GM18520 (cell line): Measurements from ENCODE around the gene SHISA7.
"Not testable (repeated sequence)": the region's sequence is repeated elsewhere in the genome, so short reads cannot be mapped to it uniquely, and the experiment has no call there.

ENCODE experiments used
- ATAC-seq: cut with Tn5 transposase; IDR thresholded peaks from one replicate; pipeline ENCODE4 v1.9.1; 2021; ENCODE audit not compliant: unreplicated experiment

Gene SHISA7

DNA sequence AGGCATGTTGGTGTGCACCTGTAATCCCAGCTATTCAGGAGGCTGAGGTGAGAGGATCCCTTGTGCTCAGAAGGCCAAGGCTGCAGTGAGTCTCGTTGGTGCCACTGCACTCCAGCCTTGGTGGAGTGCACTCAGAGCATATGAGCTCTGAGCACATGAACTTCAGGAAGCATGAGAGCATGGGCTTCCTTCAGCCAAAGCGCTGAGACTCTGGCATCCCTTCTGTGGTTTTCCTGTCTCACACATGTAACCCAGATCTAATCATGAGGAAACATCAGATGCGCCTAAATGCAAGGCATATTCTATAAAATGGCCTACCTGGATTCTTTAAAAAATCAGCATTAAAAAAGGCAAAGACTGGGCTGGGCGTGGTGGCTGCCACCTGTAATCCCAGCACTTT lies 21.8 kb downstream of the SHISA7 start:
- not testable (repeated sequence) for ATAC-seq

DNA sequence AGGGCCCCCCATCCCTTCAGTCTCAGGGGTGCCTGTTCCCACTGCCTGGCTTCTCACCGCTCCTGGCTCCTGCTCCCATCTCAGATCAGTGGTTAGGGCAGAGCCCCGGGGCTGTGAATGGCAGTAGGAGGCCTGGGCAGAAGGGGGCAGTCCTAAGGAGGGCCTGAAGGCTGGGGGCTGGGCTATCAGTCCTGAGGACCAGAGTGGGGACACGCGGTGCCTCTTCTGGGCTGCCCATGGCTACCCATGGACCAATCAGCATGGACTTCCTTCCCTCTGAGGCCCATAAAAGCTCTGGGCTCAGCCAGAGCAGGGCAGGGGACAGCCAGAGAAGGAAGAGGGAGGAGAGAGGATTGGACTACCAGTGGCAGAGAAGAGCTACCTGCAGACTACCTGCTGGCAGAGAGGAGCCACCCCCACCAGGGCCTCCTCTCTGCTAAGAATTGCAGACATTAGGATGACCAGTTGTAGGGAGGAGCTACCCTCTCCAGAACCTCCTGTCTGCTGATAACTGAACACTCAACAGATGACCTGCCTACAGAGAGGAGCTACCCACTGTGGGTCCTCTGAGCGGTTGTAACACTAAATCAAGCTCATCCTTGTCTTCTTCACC lies 23.4 kb downstream of the SHISA7 start:
- ATAC-seq: no peak

DNA sequence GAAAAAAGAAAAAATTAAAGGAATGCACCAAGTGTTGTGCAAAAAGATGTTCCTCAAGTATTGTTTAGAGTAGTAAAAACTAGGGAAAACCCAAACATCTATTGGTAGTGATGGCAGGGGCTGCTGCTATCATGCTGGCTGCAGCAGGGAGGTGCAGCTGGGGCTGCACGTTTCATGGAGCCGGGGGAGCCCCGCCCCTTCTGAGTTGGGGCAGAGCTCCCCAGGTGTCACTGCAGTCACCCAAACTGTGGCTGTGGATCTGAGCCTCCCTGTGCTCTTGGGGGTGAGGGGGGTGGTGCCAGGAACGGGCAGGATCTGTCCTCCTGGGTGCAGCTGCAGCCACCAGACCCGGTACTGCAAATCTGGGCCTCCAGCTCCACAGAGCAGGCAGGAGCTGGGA lies 24.0 kb downstream of the SHISA7 start:
- no peak for ATAC-seq

DNA sequence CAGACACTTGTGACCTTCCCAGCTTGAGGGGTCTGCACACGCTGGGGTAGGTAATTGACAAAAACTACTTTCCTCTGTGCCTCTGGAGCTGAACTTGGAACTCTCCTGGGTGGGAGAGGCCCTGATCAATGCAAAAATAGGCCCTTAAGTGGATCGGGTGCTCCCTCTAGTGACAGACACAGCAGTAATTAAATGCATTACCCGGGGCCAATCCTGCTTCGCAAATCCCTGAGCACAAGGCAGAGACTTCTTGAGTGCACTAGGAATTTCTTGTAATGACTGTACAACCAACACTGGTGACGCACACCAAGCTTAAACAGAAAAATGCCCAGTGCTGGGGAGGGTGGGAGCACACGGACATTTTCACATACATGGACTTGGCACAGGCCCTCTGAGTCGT lies 24.9 kb downstream of the SHISA7 start:
- no peak for ATAC-seq

DNA sequence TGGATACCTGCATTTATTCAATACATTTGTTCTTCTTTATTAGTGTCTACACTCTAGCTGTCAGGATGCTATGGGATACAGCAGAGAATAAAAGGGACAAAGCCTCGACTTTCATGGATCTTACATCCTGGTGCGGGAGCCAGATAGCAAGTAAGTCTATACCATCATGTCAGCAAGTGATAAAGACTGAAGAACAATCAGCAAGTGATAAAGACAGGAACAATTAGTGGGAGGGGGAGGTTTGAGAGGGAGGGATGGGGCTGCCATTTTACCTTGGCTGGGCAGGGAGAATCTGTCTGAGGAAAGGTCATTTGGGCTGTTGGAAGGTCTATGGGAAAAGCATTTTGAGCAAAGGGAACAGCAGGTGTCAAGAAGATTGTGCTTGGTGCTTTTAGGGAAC lies 32.9 kb downstream of the SHISA7 start:
- no peak for ATAC-seq

DNA sequence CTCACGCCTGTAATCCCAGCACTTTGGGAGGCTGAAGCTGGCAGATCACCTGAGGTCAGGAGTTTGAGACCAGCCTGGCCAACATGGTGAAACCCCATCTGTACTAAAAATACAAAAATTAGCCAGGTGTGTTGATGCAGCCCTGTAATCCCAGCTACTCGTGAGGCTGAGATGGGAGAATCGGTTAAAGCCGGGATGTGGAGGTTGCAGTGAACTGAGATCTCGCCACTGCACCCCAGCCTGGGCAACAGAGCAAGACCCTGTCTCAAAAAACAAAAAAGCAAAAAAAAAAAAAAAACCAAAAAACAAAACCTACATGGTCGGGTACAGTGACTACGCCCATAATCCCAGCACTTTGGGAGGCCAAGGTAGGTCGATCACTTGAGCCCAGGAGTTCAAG lies 33.9 kb downstream of the SHISA7 start:
- ATAC-seq: not testable (repeated sequence)

DNA sequence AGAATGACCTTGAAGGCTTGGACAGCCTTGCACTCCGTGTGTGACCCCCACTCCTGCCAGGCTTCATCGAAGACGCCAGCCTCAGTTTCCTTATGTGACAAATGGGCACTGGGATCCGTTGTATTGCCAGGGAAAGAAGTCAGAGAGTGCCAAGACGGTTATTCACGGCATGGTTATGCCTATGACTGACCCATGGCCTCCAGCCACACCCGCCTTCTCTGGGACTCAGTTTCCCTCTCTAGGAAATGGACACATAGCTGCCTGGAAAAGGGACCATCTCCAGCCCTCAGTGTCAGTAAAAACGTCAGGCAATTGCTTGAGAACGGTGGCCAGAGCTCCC lies 34.6 kb downstream of the SHISA7 start:
- ATAC-seq: no peak

DNA sequence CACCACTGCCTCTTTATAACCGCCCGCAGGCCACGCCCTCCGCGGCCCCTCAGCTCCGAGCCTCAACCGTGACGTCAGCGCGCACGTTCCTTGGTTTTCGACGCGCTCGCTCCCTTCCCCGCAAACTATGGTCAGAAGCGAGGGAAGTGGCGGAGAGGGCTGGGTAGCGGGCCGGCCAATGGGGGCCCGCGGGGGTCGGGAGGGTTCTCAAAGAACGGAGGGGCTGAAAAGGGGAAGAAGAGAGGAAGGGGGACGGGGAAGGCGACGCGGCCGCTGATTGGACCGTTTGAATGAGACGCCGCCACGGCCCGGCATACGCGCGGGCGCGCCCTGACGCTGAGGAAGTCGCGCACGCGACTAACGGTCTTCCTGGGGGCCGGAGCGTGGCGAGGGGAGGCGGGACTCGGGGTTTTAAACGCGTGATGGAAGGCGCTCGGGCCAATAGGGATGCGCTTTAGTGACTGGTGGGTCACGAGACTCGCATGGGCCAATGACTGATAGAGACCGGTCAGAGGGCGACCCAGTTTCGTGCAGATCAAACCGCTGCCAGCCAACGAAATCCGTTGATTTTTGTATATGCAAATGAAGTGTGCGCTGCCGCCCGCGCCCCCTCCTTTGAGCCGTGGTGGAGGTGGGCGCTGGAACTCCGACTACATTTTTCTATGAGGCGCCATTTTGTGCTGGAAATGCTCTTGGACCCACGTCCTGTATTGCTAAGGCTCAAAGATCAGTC lies 35.1 kb downstream of the SHISA7 start:
- peak; percentile 80 for ATAC-seq

DNA sequence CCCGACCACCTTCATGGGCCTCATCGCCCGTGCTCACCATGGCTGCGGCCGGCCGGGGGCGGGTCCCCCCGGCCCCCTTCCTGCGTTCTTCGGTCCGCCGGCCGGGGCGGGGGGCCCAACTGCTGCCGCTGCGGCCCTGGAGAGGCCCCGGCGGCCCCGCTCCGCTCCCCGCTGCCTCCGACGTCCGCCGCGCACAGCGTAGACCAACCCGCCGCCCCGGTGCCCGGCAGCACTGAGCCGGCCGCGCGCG lies 35.6 kb downstream of the SHISA7 start, which contains the start of gene UBE2S:
Gene UBE2S, minus strand, starts transcription at position 239 of the 250 bp plus-strand sequence. Its CDS starts 199 bp downstream, at position 40.
- ATAC-seq: peak; percentile 56

DNA sequence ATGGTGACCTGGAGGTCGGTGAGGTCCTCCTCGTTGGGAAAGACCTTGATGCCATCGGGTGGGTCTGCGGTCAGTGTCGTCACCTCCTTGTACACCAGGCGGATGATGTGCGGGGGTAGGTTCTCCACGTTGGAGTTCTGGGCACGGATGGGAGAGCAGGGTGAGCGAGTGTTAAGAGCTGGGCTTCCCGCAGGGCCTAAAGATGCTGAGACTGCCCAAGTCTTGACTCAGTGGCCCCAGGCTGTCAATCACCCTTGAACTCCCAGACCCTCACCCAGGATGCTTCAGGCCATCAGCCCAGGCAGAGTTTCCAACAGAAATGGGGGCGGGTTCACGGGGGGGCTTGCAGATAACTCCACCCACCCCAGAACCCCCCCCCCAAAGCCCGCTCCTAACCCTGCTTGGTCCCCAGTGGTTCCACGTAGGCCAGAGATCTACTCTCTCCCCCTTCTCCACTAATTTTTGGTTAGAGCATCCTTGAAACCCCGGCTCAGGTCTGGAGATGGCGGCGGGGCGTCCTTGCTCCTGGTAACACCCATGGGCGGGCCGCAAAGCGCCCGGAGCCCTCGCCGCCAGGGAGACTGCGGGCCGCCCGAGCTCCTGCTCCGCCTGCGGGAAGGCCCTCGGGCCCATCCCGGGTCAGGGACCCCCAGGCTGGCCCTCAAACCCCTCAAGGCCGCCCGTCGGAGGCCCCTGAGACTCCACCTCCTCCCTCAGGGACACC lies 36.1 kb downstream of the SHISA7 start:
- no peak for ATAC-seq

DNA sequence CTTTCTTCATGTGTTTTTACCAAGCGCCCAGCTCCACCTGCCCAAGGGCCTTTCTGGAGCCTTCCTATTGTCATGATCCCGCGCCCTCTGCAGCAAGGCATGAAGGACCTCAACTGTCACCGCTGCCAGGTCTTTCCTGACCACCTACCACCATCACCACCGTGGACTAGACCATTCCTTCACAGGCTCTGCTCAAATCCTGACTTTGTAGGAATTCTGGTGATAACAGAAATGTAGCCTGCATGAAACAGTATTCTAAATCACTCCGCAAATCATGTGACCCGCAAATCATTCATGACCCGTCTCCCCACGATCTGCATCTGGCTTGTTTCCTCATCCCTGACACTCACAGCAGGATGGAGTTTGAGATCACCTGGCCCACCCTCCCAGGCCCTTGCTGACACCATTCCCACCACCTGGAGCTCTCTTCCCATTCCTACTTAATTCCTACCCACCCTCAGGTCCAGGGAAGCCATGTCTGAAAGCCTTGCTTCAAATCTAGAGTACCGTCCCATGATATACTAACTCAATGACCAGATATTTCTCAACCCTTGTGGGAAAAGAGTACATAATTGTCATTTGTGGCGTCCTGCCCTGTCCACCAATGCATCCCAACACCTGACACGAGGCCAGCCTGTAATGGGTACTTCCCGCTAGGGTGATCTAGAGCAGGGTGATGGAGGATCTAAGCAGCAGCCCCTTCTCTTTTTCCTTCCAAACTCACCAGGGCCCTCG lies 36.8 kb downstream of the SHISA7 start:
- ATAC-seq: no peak

DNA sequence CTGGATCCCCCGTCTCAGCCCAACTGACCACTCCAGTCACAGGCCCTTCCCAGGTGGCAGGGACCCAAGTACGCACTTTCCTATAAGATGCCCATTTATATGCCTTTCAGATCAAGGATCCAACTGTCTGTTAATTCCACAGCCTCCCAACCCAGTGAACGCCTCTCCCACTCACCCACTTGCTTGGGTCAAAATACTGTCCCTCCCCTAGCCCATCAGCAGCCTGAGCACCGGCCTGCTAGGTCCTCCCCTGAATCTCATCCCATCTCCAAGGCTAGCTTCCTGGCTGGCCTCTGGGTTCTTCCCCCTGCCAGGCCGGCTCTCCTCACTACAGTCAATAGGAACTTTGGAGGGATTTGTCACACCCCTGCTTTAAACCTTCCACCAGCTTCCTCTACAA lies 37.5 kb downstream of the SHISA7 start:
- no peak for ATAC-seq

DNA sequence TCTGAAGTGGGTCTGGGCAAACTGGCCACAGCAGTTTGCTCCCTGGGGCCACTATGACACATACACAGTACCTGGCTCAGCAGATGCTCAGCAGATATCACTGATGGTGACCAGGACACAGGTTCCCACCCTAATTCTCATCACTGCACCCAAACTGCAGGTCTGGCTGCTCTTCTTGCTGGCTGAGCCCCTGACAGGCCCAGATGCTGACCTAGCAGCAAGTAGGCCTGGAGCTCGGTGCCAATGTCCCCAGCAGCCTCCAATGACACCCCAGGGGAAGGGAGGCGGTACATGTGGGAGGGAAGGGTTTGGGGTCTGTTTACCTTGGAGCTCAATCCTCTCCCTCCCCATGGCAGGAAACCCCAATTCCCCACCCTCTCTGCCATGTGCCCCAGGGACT lies 40.6 kb downstream of the SHISA7 start:
- no peak for ATAC-seq

DNA sequence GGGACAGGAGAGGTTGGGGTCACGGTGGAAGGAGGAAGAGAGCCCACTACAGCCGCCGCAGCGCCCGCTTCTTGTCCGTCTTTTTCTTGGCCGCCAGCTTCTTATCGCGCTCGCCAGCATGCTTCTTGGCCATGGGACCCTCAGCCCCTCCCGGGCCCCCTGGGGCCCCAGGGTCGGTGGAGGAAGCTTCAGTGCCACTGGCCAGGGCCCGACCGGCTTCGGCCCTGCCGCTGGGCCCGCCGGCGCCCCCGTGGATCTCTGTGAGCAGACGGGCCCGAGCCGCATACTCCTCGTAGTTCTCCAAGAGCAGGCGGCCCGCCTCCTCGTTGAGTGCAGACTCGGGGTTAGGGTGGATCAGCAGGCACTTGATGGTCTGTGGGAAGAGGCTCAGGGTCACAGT lies 41.7 kb downstream of the SHISA7 start:
- not testable (repeated sequence) for ATAC-seq

DNA sequence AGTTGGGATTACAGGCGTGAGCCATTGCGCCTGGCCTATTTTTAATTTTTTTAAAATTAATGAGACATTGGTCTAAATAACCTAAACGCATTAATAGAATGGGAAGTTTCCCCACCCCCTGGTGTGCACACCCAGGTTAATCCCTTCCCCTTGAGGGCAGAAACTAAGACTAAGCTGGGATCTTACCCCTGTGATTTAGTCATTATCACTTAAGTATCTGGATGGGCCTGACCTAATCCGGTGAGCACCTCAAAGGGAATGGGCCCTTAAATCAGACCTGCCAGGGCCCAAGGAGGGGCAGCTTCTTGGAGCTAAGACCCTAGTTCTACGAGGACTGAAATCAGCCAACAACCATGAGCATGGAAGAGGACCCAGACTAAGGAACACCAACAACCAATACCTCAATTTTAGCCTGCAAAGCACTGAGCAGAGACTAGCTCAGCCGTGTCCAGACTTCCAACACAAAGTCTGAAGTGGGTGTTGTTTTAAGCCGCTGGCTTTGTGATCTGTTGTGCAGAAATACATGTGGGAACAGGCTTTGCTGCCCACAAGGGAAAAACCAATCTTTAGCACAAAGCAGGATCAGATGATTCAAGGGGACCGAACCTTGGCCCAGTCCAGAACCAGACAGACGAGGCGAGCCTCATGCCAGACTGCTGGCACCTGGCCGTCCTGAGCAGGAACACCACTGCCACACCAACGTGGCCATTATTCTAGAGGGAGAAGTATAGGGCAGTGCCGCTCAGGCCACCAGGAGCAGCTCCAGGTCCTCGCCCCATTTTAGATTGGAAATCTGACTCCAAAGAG lies 42.6 kb downstream of the SHISA7 start:
- ATAC-seq: no peak

DNA sequence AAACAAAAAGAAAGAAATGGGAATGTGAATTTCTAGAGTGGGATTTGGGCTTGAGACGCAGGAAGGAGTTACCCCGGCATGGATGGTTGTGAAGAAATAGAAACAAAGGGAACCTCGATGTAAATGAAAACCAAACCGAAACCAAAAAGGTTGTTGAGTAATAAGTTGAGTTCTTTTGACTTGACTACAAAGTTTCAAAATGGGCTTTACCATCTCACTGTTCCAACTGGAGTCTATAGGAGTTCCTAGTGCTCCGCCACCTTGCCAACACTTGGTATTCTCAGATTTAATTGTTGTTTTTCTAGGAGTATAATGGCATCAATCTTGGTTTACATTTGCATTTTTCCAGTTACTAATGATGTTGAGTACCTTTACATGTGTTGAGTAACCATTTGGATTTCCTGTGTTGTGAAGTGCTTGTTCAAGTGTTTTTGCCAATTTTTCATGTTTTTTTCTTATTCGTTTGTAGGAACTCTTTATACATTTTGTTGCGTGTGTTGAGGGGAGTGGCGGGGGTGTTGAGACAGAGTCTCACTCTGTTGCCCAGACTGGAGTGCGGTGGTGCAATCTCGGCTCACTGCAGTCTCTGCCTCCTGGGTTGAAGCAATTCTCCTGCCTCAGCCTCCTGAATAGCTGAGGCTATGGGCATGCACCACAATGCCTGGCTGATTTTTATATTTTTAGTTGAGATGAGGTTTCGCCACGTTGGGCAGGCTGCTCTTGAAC lies 44.7 kb downstream of the SHISA7 start:
- ATAC-seq: no peak

DNA sequence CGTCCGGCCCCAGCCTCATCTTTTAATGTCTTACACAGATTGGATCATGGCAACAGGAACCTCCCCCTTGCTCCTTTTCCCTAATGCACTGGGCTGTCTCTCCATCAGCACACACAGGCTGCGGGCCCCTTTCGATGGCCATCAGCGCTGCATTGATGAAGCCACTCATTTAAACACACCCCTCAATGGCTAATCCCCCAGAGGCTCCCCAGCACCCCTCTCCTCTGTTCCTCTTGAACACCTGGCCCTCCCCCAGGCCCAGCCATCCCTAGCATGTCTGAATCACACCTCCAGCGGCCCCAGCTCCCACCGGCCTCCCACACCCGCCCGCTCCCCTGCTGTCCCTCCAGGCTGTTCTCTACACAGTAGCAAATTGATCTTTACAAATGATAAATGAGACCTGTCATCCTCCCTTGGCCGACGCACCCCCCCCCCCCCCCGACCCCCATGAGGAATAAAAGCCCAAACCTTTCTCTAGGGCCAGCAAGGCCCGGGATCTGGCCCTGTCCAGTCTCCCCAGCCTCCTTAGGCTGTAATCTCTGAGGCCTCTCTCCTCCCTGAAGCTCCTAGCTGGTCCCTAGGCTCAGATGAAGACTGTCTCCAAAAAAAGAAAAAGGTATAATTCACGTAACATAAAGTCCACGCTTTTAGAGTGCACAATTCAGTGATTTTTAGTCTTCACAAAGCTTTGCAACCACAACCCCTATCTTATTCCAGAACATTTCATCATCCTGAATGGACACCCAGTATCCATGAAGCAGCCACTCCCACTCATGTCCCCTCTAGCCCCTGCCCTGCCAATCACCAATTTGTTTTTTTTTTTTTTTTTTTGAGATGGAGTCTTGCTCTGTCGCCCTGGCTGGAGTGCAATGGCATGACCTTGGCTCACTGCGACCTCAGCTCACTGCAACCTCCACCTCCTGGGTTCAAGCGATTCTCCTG lies 50.0 kb downstream of the SHISA7 start:
- no peak for ATAC-seq

DNA sequence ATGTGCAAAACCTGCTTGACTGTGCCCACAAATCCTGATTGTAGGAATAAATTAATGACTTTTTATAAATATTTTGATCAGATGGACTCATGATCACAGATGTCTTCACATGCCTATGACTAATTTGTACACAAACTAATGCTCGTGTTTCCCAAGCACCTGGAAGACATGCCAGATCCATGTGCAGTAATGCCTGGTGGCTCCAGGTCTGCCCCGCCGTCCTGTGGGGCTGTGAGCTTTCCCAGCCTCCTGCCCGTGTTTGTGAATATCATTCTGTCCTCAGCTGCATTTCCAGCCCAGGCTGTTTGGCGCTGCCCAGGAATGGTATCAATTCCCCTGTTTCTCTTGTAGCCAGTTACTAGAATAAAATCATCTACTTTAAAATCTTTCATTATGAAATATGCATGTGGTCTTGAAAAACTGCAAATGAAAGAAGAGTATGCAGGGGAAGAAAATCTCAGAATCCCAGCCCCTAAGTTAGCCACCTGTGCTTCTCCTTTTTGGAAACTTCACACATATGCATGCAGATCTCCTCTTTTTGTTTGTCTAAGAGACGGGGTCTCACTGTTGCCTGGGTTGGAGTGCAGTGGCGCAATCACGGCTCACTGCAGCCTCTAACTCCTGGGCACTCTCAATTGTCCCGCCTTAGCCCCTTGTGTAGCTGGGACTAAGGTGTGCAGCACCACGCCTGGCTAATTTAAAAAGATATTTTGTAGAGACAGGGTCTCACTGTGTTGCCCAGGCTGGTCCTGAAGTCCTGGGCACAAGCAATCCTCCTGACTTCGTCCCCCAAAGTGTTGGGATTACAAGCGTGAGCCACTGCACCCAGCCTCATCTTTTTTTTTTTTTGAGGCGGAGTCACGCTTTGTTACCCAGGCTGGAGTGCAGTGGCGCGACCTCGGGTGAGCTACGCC lies 51.1 kb downstream of the SHISA7 start:
- ATAC-seq: no peak
